Thymus (tissue), 11 donors: ENCODE data around the gene DIPK1B. TPM values are rescaled to one million over a fixed set of nuclear protein-coding genes. Genes with fewer than 3 reads are reported as not detected.
A peak's percentile ranks its signal among the peaks of the same experiment; 100 is the strongest.

Experiments
- DNase-seq, 9 donors: peaks; one replicate each; pipeline ENCODE4 v3.0.0-alpha.2; 2013; ENCODE audit warnings: low spot score in 9 of 9, low read depth in 6 of 9, missing footprints in 1 of 9
- H3K27ac ChIP-seq, 2 donors: one replicate each; pipeline ENCODE4 v1.5.1; 2013; ENCODE audit warnings: control low read depth in 1 of 2, low read depth in 1 of 2, low read length in 1 of 2, mild to moderate bottlenecking in 1 of 2, moderate library complexity in 1 of 2
- H3K27me3 ChIP-seq, 2 donors: one replicate each; pipeline ENCODE4 v1.5.1; 2013; ENCODE audit warnings: low read length in 1 of 2; ENCODE audit not compliant: control insufficient read depth in 2 of 2, insufficient read depth in 1 of 2
- H3K36me3 ChIP-seq, 2 donors: one replicate each; pipeline ENCODE4 v1.5.1; 2013; ENCODE audit warnings: low read length in 1 of 2, mild to moderate bottlenecking in 1 of 2, moderate library complexity in 1 of 2; ENCODE audit not compliant: control insufficient read depth in 2 of 2, insufficient read depth in 2 of 2
- H3K4me1 ChIP-seq, 2 donors: one replicate each; pipeline ENCODE4 v1.5.1; 2013; ENCODE audit warnings: low read length in 2 of 2; ENCODE audit not compliant: control insufficient read depth in 2 of 2, insufficient read depth in 2 of 2
- H3K4me3 ChIP-seq, 2 donors: one replicate each; pipeline ENCODE4 v1.5.1; 2013; ENCODE audit warnings: low read length in 2 of 2, control low read depth in 1 of 2, mild to moderate bottlenecking in 1 of 2
- H3K9me3 ChIP-seq, 2 donors: one replicate each; pipeline ENCODE4 v1.5.1; 2013; ENCODE audit warnings: low read length in 1 of 2, mild to moderate bottlenecking in 1 of 2; ENCODE audit not compliant: control insufficient read depth in 2 of 2, insufficient read depth in 1 of 2
- WGBS: extraction: QIAGEN DNeasy Blood & Tissue Kit; methylation state at CpG from one replicate; pipeline ENCODE4 v1.1.7; 2013; 5-methylcytosine and 5-hydroxymethylcytosine counted together
- polyA plus RNA-seq: library from polyadenylated mRNA; stranded (reverse); fragments of 200-250 nt; gene quantifications from one replicate; pipeline ENCODE4 v1.2.3, GENCODE V29; 2013
- total RNA-seq: library from RNA; stranded (reverse); fragments of 120-200 nt; gene quantifications from one replicate; pipeline ENCODE4 v1.2.4, GENCODE V29; 2013
- donor health status: healthy.

The DIPK1B gene
- total and polyA plus RNA-seq, 2 donors, result 6.8 to 10.1 TPM

- H3K36me3 ChIP-seq, result peaks cover 52 to 53% of the 10 kb centered on the region in 2 donors
- no peak for DNase-seq
- H3K4me3 ChIP-seq, result peak overlapping the region in 1 of 2 donors; percentile 93
- WGBS, result 85% methylated on average over 16 of the region's 16 CpGs
- H3K27me3 ChIP-seq, result peaks cover 3 to 16% of the 10 kb centered on the region in 2 donors
- H3K4me1 ChIP-seq, result peaks cover 9 to 35% of the 10 kb centered on the region in 2 donors
- no peak overlapping the region for H3K27ac ChIP-seq
- peaks cover 0 to 5% of the 10 kb centered on the region in 2 donors for H3K9me3 ChIP-seq
Observed at GRCh38 chr9:136726118-136726517, 13.7 kb downstream of the DIPK1B start.

DNA sequence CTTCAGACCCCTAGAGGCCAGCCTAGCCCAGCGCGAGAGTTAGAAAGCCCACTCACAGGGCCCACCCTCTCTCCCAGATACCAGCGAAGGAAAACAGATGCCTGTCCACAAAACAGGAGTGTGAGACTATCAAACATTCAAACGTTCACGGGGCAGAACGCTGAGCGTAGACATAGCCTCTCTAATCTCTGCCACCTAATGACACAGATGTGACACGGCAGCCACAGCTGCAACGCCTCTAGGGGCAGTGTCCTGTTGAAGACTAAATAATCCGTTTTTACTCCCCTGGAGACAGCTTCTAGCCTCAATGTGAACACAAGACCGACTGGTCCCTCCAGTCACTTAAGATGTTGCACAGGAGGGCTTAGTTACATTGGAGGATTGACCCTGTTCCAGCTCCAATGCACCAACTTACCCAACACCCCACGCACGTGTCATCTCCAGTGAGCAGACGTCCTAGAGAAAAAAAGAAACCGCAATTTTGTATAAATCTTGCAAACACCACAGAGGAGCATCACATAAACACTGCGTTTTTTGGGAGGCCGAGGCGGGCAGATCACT lies 14.3 kb downstream of the DIPK1B start:
- WGBS, result 17% methylated on average over 18 of the region's 18 CpGs
- peak overlapping the region; percentile 88 to 93 for H3K4me3 ChIP-seq
- peak in 3 of 9 donors; percentile 35 to 61 (median 39) for DNase-seq
- H3K27me3 ChIP-seq, result peaks cover 3 to 16% of the 10 kb centered on the region in 2 donors
- no peak overlapping the region for H3K27ac ChIP-seq
- peaks cover 0 to 5% of the 10 kb centered on the region in 2 donors for H3K9me3 ChIP-seq
- H3K4me1 ChIP-seq, result peaks cover 9 to 35% of the 10 kb centered on the region in 2 donors
- peaks cover 47% of the 10 kb centered on the region in 2 donors for H3K36me3 ChIP-seq

DNA sequence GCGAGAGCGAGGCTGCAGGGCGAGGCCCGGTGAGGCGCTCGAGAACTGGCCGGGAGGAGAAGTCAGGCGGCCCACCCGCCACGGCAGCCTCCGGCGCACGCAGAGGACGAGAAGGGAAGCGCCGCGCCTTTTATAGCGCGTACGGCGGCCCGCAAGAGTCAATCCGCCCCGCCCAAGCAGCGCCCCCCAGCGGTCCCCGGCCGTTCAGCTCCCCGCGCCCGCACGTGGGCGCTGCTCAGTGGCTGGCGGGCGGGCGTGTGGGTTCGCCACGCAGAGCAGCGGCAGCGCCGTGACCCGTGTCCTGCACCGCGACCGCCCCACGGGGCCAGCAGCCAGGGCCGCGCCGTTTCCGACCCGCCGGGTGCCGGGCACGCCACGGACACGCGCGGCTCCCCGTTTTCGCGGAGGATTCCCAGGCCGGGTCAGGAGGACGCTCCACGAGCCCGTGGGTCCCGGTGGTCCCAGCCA lies 15.7 kb downstream of the DIPK1B start:
- Histone ChIP-seq H3K4me1 (peaks cover 9 to 35% of the 10 kb centered on the region in 2 donors), H3K4me3 (peak overlapping the region; percentile 88 to 93), H3K27ac (no peak overlapping the region), H3K36me3 (peaks cover 33 to 36% of the 10 kb centered on the region in 2 donors), H3K9me3 (peaks cover 0 to 5% of the 10 kb centered on the region in 2 donors), H3K27me3 (peaks cover 3 to 16% of the 10 kb centered on the region in 2 donors)
- under 1% methylated on average over 66 of the region's 66 CpGs for WGBS
- peak; percentile 57 to 94 (median 82) for DNase-seq

GRCh38 chr9:136728548-136729123 lies 16.3 kb downstream of the DIPK1B start:
- Histone ChIP-seq H3K4me1 (peaks cover 9 to 35% of the 10 kb centered on the region in 2 donors), H3K9me3 (peaks cover 0 to 9% of the 10 kb centered on the region in 2 donors), H3K36me3 (peaks cover 28 to 31% of the 10 kb centered on the region in 2 donors), H3K27ac (no peak overlapping the region), H3K4me3 (peak overlapping the region; percentile 50 to 88), H3K27me3 (peaks cover 3 to 16% of the 10 kb centered on the region in 2 donors)
- WGBS, result 4% methylated on average over 53 of the region's 53 CpGs
- DNase-seq, result no peak

GRCh38 chr9:136729144-136729543 lies 16.8 kb downstream of the DIPK1B start:
- DNase-seq, result no peak

DNA sequence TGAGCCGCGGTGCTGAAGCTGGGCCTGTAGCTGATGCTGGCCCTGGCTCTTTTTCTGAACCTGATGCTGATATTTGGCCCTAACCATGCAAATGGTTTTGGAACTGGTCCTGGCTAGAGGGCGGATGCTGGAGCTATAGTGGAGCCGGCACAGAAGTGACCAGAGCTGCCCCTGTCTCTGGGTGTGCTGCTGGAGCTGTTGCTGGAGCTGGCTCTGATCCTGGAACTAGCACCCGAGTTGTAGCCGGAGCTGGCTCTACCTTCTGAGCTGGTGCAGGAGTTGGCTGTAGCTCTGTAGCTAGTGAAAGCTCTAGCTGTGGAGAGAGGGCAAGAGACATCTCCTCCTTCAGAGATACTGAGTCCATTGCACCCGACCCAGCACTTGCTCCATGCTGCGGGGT lies 17.6 kb downstream of the DIPK1B start:
- H3K9me3 ChIP-seq, result peaks cover 0 to 14% of the 10 kb centered on the region in 2 donors
- H3K27ac ChIP-seq, result no peak overlapping the region
- DNase-seq, result no peak
- H3K4me3 ChIP-seq, result no peak overlapping the region
- WGBS, result 97% methylated on average over 8 of the region's 8 CpGs
- peaks cover 9 to 39% of the 10 kb centered on the region in 2 donors for H3K4me1 ChIP-seq
- H3K36me3 ChIP-seq, result peaks cover 15 to 18% of the 10 kb centered on the region in 2 donors
- peaks cover 3 to 16% of the 10 kb centered on the region in 2 donors for H3K27me3 ChIP-seq

More at GRCh38 chr9:136729144-136729543, 16.8 kb downstream of the DIPK1B start:
- 90% methylated on average over 7 of the region's 7 CpGs for WGBS
- H3K27me3 ChIP-seq, result peaks cover 3 to 16% of the 10 kb centered on the region in 2 donors
- peaks cover 9 to 39% of the 10 kb centered on the region in 2 donors for H3K4me1 ChIP-seq
- H3K9me3 ChIP-seq, result peaks cover 0 to 13% of the 10 kb centered on the region in 2 donors
- peak overlapping the region in 1 of 2 donors; percentile 50 for H3K4me3 ChIP-seq
- peaks cover 23 to 26% of the 10 kb centered on the region in 2 donors for H3K36me3 ChIP-seq
- no peak overlapping the region for H3K27ac ChIP-seq

DNA sequence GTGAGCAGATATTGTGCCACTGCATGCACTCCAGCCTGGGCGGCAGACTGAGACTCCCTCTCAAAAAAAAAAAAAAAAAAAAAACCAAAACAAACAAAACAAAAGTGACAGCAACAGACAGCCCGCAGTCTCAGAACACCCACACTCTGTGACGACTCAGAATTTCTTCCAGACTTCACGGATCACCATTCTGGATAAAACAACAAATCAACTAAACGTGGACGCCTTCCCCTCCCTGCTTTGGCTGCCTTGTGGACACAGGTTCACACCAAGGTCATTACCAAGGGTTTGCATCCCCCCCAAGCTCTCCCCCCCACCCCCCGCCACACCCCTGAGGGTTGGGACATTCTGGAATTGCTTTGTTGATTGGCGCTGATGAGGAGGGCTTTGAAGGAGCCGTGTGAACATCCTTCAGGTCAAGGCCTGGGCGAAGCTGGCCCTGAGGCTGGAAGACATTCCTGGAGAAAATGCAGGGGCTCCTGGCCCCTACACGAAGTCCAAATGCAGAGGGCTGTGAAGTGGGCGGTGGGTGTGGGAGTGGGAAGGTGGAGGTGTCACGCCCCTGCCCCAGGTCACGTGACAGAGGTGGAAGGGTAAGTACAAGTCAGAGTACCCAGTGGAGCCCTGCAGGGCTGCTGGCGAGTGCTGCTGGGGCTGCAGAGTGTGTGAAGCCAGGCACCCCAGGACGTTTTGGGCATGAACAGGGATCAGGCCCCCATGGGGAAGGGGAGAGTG lies 20.2 kb downstream of the DIPK1B start:
- Histone ChIP-seq H3K9me3 (peaks cover 0 to 18% of the 10 kb centered on the region in 2 donors), H3K27ac (no peak overlapping the region), H3K4me3 (no peak overlapping the region), H3K36me3 (no peaks in the 10 kb centered on the region), H3K4me1 (peaks cover 0 to 17% of the 10 kb centered on the region in 2 donors), H3K27me3 (peaks cover 3 to 14% of the 10 kb centered on the region in 2 donors)
- 93% methylated on average over 16 of the region's 16 CpGs for WGBS
- no peak for DNase-seq

- Histone ChIP-seq H3K27ac (no peak overlapping the region), H3K9me3 (peaks cover 0 to 18% of the 10 kb centered on the region in 2 donors), H3K36me3 (no peaks in the 10 kb centered on the region), H3K4me3 (no peak overlapping the region), H3K27me3 (peaks cover 3 to 11% of the 10 kb centered on the region in 2 donors), H3K4me1 (peaks cover 0 to 14% of the 10 kb centered on the region in 2 donors)
- no peak for DNase-seq
- WGBS, result 94% methylated on average over 12 of the region's 12 CpGs
Observed at GRCh38 chr9:136733611-136734010, 21.2 kb downstream of the DIPK1B start.
